Upper lobe of left lung (tissue), 4 donors: ENCODE data around the gene TMEM108.

Experiments
- POLR2AphosphoS5 ChIP-seq, 2 donors: sonication (generic); formaldehyde crosslinking; IDR thresholded peaks; one replicate each; pipeline ENCODE4 v1.5.1; 2017; ENCODE audit warnings: antibody characterized with exemption in 2 of 2
- TF ChIP-seq, protein P1 (sequence below), 6 experiments: fragments of 450-650 bp in 4 of 6; fragments of 200-600 bp in 2 of 6; sonication (generic) in 2 of 6; IDR thresholded peaks; one replicate each; pipeline ENCODE4 v1.5.1; 2016 to 2019; ENCODE audit warnings: antibody characterized with exemption in 6 of 6

- TF ChIP-seq, protein P1, sequence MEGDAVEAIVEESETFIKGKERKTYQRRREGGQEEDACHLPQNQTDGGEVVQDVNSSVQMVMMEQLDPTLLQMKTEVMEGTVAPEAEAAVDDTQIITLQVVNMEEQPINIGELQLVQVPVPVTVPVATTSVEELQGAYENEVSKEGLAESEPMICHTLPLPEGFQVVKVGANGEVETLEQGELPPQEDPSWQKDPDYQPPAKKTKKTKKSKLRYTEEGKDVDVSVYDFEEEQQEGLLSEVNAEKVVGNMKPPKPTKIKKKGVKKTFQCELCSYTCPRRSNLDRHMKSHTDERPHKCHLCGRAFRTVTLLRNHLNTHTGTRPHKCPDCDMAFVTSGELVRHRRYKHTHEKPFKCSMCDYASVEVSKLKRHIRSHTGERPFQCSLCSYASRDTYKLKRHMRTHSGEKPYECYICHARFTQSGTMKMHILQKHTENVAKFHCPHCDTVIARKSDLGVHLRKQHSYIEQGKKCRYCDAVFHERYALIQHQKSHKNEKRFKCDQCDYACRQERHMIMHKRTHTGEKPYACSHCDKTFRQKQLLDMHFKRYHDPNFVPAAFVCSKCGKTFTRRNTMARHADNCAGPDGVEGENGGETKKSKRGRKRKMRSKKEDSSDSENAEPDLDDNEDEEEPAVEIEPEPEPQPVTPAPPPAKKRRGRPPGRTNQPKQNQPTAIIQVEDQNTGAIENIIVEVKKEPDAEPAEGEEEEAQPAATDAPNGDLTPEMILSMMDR (IDR thresholded peaks at IDR 0.05), result no peak
- no peak for TF ChIP-seq POLR2AphosphoS5 (IDR thresholded peaks at IDR 0.05)
Measured at GRCh38 chr3:133238015-133238414, 199.8 kb downstream of the TMEM108 start.
